GM21526 (cell line): ENCODE results near the gene AMZ2.

Experiments
- ATAC-seq: cut with Tn5 transposase; IDR thresholded peaks from one replicate; pipeline ENCODE4 v1.9.1; 2021; ENCODE audit warnings: moderate library complexity; ENCODE audit not compliant: unreplicated experiment, low FRiP score

The AMZ2 gene

DNA sequence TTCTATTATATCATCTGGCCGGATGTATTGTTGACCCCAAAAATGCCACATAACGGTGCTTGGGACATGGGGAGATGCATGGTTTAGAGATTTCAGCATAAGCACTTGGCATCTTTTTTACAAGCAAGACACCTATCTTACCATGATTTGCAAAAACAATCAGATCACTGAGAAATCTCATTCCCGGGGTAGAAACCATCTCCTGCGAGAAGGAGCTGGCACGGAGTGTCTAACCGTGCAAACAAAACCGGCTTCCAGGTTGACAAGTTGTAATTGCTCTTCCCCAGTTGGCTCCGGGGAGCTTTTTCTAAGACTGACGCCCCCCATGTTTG lies 42.1 kb downstream of the AMZ2 start:
- ATAC-seq: no peak

DNA sequence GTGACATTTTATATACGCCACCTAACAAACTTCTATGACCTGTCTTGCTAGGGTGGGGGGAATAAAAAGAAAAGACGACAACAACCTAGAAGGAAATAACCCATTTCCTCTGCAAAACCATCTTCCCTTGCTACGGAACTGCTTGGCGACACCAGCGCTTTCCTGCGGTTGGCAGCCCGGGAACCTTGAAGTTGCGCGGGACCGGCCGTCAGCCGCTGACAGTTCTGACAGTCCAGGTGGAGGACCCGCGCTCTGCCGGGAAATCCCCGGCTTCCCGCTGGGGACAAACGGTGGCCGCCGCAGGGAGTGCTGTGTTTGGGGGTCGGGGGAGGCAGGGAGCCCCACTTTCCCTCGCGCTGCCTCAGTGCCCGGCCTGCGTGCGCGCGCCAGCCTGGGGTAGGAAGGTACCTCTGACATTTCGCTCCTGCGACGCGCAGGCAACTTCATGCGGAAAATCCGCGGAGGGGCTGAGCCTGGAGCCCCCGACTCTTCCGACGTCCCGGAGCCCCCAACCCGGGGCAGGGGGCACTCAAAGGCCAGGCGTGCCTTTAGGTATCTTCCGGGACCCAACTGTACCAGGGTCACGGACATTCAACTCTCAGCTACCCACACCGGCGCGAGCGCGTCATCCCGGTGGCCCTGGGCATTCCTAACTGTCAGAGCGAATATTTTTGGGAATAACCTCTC lies 42.6 kb downstream of the AMZ2 start:
- no peak for ATAC-seq

DNA sequence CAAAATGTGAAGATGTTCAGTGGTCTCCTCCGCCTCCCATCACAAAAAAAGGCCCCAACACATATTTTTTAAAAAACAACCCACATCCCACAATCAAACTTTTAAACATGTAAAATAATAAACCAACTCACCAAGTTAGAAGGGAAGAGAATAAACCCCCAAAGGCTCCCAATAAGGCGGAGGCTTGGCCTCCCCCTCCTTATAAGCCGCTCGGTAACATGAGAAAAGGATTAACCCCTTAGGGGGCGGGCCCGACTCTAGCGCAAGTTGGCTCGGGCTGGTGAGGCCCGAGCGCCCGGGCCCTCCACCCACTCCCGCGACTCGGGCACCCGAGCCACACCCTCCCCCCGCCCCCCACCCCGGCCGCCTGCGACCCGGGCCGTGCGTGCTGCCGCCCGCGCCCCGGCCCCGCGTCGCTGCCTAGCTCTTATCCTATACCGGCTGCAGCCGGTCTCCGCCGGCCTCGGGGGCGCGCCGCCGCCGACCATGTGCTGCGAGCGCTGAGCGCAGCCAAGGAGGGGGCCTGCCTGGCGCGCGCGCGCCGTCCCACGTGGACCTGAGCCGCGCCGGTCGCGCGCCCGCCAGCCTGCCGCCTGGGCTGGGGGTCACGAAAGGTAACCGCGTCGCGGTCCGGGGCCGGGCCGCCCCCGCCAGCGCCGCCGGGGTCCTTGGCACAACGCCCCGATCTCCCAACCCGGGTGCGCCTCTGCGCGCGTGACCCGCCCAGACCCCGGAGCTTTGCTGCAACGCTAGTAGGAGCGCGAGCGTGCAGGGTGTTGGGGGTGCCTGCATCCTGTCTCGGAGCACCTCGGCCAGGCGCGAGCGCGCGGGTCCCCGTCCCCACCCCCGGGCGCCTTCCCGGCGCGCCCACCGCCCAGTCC lies 43.4 kb downstream of the AMZ2 start, which contains the start of the genes ARSG and SLC16A6:
Gene ARSG (plus strand): TSS at position 541 of the 881 bp plus-strand sequence. CDS start 15,999 bp downstream, outside the sequence.
Gene SLC16A6 (minus strand): TSS at position 173 of the 881 bp plus-strand sequence. CDS start 12,807 bp downstream, outside the sequence.
- peak; percentile 45 for ATAC-seq

DNA sequence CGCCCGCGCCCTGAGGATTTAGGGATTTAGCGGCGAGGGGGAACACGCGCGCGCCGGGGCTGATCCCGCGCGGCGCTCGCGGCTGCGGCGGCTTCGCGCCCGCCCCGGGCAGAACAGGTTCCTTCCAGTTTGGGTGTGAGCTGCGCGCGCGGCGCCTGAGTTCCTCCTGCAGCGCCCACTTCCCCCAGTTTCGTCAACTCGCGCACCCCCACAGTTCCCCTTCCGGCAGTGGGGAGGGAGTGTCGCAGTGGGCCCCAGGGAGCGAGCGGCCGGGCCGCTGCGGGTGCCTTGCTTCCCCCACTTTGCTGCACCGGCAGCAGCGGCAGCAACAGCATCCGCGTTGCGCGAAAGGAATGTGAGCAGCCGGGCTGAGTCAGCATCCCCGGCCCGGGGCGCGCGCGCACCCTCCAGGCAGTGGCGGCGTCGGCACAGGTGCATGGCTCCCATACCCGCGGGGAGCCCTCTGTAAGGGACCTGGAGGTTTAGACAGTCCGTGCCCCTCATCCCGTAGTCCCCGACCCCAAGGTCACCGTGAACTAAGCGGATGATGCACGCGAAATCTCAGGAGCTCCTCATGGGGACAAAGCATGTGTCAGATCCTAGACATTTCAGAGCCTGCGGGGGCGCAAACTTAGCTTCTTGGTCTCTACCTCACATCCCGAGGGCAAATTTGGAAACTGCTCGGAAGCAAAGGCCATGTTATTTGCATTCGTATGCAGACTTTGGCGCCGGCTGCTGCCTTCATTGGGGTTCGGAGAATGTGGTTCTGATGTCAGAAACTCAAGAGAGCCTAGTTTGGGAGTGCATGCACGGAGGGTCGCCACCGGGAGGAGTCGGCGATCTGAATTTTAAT lies 44.2 kb downstream of the AMZ2 start:
- ATAC-seq: peak; percentile 54

DNA sequence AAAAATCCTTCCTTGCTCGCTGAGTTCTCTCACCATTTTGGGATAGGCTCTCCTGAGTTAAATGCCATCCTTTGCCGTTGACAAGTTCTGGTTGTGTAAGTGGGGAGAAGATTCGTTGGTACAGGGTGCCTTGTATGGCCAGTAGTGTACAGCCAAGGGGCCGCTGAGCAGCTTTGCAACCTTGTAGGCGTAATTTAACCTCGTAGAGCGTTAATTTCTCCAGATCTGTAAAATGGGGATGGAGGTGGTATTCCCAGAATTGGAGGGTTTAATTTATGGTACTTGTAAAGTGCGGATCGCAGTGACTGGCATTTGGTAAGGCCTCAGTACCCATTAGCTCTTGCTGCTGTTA lies 44.8 kb downstream of the AMZ2 start:
- no peak for ATAC-seq

DNA sequence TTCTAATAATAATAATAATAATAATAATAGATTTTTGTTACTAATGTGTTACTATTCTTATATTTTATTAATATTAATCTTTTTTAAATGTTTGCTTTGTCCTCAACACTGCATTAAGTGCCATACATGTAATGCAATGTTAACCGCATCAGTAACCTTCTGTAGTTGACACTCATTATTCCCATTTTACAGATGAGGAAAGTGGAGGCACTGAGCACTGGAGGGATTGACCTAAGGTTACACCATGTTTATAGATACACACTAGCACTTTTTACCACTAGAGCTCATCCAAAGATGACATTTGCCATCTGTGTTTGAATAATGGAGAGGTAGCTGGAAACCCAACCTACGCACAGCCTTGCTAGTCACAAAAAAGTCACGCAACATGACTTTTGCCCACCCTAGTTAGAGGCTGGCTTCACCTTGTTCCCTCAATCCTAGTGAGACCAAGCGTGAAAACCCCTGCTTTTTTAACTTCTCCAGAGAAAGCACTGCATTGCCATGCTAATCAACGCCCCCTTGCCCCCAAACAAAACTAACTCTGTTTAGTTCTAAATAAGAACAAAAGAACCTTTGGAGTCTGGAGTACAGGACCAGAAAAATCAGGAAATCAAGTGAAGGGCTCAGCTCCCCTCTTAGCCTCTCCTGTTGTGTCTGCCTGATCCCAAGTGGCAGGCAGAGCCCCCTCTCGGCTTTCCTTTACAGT lies 45.8 kb downstream of the AMZ2 start:
- ATAC-seq: no peak

DNA sequence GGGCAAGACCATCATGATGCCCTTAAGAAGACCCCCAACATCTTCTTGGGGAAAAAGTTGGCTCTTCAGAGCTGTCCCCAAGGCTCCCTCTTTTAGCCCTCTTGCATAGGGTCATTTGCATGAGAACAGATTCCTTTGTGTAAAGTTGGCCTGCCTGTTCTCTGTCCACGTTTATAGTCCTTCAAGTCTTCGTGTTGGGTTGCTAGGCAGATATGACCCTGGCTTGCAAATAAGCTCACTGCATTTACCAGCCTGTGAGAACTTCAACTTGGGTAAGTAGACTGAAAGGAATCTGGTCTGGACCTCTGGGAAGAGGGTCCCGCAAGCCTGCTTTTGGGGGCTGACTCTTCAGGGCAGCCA lies 46.3 kb downstream of the AMZ2 start:
- no peak for ATAC-seq

DNA sequence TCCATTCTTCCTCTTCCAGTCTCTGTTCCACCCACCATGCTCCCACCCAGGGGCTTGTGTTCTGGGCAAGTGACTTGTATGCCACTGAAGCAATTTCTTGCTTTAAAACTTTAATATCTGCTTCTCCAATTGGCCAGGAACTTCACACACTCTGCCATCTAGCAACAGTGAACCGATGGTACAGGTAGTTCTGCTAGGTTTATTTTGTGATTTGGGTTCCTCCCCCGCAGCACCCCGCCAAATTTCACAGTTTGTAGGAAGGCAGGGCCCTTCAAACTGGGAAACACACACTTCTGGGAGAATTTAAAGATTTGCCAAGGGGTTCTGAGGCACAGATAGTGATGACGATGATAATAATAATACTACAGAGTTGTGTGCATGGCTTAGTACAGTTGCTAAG lies 46.8 kb downstream of the AMZ2 start:
- ATAC-seq: no peak

DNA sequence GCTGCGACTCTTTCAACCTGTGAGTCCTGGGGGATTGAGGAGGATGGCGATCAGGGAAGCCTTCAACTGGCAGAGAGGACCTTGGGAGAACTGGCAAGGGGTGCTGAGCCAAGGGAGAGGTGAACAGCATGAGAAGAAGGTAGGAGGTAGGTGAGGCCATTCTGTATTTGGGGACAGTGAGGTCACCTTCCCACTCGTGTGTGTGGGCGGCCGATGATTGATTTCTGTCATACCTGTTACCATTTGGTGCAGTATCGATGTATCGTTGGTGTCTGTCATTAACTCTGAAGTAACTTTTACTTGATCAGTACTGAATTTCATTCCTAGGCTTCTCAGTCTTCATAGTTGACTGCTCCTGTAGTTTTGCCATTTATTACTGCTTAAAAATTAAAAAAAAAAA lies 47.2 kb downstream of the AMZ2 start:
- no peak for ATAC-seq

DNA sequence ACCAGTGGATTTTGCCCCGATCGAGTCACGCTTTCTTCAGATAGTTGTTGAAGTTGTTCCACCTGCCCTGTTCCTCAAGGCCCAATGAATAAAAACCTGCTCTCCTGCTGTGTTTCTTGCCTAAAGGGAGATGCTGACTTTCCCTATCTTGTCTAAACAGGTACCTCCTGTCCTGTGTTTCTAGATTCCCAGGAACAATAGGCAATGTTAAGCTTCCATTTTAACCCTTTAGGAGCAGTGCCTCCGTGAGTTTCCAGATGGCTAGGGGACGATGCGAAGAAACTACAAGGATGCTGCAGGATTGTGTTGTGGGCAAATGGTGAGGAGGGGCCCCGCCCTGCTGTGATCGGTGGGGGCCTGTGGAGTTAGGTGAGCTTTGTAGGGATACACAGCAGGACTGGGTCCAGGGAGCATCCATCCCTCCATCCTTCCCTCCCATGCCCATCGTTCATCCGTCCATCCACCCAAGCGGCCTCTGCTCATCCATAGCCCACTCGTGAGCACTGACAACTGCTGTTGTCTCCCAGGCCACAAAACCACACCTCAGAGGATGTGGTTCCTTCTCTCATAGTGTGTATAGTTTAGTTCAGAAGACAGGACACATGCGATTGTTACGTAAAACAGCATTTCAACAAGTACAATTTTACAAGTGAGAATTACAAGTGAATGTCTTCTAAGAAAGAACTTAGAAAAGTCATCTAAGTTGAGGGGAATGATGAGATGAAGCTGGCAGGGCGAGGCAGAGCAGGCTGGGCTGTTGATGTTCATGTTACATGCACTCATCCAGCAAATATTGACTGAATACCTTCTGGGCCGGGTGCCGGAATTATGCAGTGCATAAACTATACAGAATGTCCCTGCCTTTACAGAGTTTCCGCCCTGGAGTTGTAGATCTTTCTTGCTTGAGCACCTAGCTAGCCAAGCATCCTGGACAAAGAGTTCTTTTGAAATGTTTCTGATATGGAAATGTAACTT lies 48.7 kb downstream of the AMZ2 start:
- ATAC-seq: no peak

DNA sequence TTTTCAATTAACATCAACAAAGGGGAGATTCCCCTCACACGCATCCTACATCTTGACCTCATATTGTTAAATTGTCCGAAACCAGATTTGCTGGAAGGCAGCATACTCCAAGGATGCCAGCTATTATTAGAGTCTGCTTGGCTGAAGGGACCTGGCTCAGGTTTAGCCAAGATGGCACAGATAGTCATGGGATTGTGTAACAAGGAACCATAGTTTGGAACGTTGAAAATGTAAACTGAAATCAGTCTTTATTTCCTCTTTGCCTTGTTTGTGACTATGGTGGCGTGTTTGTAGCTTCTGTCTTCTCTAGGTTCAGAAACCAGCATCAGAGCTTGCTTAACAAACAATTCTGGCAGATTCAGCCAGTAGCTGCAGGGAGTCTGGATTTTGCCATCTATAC lies 49.4 kb downstream of the AMZ2 start:
- no peak for ATAC-seq

DNA sequence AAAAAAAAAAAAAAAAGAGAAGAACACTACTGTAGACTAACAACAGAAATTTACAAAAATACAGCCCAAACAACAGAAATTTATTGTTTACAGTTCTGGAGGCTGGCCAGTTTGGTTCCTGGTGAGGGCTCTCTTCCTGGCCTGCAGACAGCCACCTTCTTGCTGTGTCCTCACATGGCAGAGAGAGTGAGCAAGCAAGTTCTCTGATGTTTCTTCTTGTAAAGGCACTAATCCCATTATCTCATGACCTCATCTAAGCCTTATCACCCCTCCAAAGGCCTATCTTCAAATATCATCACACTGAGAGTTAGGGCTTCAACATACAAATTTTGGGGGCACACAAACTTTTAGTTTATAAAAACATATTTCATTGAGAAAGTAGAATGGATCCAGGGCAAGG lies 50.8 kb downstream of the AMZ2 start:
- no peak for ATAC-seq

DNA sequence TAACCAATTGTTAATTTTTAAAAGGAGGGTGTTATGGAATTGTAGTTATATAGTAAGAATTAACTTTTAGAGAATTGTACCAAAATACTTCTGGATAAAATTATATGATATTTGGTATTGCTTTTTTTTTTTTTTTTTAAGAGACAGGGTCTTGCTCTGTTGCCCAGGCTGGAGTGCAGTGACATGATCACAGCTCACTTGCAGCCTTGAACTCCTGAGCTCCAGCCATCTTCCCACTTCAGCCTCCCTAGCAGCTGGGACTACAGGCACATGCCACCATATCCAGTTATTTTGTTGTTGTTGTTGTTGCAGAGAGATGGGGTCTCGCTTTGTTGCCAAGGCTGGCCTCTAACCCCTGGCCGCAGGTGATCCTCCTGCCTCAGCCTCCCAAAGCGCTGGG lies 52.0 kb downstream of the AMZ2 start:
- no peak for ATAC-seq

DNA sequence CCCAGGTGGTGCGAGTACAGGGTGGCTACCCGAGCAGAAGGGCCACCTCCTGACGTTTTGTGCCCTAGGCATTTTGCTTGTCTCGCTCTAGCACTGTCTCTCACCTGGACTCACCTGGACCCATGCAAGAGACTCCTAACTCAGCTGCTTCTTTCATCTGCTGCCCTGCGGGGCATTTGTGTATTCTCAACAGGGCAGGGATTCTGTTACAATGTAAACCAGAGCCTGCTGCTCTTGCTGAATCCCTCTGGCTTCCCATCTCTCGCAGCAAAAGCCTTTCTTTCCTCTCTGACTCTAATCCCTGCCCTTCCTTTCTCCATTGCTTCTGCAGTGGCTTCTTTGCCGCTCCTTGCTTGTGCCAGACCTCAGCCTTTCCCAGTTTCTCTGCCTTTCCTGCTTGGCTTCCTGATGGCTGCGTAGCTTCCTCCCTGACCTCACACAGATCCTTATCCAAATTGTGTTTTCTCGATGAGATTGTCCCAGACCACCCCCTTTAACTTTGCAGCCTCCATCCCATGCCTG lies 53.7 kb downstream of the AMZ2 start:
- ATAC-seq: no peak

DNA sequence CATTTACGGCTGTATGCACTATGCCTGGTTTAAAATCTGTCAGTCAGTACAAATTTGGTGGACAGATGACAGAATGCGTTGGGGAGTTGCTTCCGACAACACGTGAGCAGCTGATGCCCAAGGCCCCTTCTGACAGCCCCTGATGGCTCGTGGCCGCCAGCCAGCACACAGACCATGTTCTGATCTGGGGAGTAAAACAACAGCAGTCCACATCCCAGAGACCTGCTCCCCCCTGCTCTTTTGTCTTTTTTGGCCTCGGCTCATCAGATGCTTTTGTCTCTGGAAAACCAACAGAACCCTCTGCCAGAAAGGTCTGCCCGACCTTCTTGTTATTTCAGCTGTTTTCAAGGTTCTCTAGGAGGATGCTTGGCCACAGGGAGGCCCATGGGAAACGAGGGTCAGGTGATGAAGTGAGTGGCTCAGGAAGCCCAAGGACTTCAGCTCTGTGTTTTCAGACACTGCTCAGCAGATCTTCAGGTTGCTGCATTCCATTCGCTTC lies 54.3 kb downstream of the AMZ2 start:
- no peak for ATAC-seq

DNA sequence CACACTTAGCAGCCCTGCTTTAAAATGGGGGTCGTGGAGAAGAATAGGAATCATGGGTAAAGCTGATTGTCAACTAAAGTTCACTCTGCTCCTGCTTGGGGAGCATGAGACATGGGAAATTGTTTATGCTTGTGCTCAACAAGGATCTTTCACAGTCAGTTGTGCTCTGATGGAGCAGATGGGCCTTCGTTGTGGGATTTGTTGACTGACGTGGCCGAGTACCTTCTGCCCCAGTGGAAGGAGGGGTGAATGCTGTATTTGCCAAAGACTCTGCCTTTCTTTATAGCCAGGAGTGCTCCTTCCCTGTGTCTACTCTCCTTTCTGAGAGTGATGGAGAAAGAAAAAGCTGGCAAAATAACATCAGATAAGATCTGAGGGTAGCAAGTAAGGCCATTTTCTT lies 54.8 kb downstream of the AMZ2 start:
- ATAC-seq: no peak

DNA sequence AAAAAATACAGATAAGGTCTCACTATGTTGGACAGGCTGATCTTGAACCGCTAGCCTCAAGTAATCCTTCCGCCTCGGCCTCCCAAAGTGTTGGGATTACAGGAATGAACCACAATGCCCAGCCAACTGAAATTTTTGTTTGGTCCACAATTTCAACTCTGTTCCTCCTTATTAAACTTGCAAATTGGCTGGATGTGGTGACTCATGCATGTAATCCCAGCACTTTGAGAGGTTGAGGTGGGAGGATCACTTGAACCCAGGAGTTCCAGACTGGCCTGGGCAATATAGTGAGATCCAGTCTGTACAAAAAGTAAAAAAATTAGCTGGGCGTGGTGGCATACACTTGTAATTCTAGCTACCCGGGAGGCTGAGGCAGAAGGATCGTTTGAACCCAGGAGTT lies 56.9 kb downstream of the AMZ2 start:
- no peak for ATAC-seq

DNA sequence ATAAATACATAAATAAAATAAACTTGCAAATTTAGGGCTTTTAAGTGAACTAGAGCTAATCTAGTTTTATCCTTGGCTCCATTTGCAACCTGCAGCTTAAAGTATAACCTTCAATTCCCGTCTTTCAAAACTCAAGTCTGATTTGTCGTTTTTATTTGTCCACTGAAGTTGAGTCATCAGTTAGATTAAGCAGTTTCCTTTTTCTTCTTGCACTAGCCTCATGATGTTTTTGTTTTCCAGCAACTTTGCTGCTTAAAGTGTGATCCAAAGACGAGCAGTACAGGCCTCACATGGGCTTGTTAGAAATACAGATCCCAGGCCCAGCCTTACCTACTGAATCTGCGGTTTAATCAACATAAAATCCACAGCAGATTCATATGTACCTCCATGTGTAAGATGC lies 57.3 kb downstream of the AMZ2 start:
- ATAC-seq: no peak
